Stimulated activated CD8-positive, alpha-beta memory T cell treated with anti-CD3 and anti-CD28 coated beads, Interleukin-4, amount 100 ng/mL, for 4 hours (primary cell): Measurements from ENCODE around the gene HSPB3.
"Not testable (repeated sequence)": the region's sequence is repeated elsewhere in the genome, so short reads cannot be mapped to it uniquely, and the experiment has no call there.

Experiments used
- DNase-seq, 2 donors: peaks; one replicate each; pipeline ENCODE4 v3.0.0-alpha.2; 2020; ENCODE audit warnings: low read depth in 2 of 2, low spot score in 1 of 2

Gene HSPB3

GRCh38 chr5:54455413-54456157 lies at the start of gene HSPB3:
Gene HSPB3 (plus strand): TSS chr5:54455699. CDS start chr5:54455790, 91 bp downstream.
- DNase-seq = no peak

DNA sequence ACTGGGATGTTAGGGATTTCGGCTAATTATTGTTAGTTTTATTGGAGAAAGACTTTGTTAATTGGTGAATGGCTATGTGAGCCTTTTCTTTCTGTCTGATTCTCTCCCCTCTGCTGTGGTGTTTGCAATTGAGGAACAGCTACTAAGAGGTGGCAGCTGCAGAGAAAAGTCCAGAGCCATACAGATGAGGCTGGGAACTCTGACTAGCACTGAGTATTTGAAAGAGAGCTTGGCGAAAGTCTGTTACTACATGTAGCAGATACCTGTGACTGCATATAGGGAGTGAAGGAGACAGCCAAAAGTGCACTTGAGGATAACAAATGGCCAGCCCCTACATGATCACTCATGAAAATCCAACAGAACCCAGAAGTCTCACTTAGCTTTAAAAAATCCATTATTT lies 44.3 kb upstream of the HSPB3 start:
- DNase-seq = no peak

DNA sequence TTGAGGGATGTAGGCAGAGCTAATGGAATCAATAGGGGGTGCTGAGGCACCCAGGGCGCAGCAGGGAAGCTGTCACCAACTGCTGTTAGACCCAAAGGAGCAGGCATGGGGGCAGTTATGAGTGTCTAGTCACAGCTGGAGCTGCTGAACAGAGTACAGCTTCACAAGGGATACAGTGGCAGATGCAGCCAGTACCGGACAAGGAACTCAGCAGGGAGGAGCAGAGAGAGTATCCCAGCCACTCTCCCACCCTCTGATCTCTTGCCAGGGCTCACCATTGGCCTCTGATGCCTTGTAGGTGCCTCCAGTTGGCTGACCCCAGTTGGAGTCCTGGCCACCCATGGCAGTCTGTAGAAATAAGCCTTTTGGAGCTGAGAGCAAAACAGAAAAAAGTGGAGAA lies 42.6 kb upstream of the HSPB3 start:
- no peak for DNase-seq

- no peak for DNase-seq
Observed at GRCh38 chr5:54415147-54415546, 40.4 kb upstream of the HSPB3 start.

DNA sequence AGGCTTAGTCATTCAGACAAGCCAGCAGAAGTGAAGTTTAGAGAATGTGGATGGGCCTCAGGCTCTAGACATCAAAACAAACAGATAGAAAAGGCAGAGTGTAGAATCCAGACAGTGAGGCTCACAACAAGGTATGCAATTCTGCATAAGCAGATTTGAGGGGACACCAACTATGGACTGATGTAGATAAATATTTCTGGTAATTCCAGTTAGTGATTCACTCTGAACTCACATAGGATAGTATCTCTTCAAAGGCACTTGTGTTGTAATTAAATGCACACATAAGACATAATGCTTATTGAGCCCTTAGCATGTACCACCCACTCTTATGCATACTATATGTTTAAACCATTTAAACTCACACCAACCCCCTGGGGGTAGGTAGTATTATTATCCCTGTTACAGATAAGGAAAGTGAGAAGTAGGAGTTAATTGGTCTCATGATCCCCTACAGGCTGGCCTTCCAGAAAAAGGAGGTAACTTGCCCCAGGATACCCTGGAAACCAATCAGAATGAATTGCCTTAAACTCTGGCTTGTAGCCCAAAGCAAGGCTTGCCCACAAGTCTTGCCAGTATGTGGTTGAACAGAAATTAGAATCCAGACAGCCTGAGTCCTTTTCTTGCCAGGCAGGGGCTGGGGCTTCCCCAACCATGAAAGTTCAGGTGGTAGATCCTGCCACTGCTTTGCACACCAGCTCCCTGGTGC lies 39.5 kb upstream of the HSPB3 start:
- no peak for DNase-seq

GRCh38 chr5:54419573-54420423 lies 35.7 kb upstream of the HSPB3 start:
- DNase-seq = not testable (repeated sequence)

- DNase-seq = not testable (repeated sequence)
Observed at GRCh38 chr5:54420511-54420910, 35.0 kb upstream of the HSPB3 start.

- no peak for DNase-seq
Observed at GRCh38 chr5:54421976-54422375, 33.5 kb upstream of the HSPB3 start.

DNA sequence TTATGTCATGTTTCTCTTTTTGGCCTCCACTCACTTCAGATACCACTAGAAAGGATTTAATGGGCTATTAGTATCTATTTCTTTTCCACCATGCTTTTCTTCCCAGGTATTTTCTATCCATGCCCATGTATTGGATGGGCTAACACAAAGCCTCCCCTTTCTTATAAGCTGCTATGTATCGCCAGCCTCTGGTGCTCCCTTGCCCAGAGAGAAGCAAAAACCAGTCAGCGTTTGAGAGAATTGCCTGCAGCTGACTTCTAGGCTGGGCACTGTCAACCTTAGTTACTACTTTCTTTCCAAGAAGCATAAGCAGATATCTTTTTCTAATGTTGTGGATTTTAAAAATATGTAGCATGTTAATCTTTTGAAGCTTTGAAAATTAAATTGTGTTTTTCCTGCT lies 30.2 kb upstream of the HSPB3 start:
- DNase-seq = no peak

DNA sequence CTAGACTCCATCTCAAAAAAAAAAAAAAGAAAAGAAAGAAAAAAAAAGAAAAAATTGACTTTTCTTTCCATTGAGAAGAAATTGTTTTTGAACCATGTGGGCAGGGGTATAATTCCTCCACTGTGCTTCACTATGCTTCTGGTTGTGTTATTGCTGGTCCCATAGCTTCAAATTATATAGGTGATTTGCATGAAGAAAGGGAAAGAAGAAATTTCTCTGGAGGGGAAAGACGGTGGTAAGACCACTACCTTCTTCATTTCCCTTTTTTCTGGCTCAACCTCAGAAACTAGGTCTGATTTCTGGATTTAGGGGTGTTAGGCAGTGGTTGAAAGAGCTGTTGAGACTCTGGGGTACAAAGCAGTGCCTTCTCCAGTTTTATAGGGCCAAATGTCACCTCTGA lies 29.3 kb upstream of the HSPB3 start:
- DNase-seq = no peak

DNA sequence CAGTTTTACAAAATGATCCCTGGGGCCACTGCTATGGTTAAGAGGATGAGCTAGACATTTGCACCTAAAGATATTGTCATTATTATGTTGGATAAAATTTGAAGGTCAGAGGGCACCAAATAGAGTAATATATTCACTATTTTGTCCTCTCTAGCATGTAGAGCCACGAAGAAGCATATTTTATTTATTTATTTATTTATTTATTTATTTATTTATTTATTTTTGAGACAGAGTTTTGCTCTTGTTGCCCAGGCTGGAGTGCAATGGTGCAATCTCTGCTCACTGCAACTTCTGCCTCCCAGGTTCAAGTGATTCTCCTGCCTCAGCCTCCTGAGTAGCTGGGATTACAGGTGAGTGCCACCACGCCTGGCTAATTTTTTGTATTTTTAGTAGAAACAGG lies 20.8 kb upstream of the HSPB3 start:
- not testable (repeated sequence) for DNase-seq

DNA sequence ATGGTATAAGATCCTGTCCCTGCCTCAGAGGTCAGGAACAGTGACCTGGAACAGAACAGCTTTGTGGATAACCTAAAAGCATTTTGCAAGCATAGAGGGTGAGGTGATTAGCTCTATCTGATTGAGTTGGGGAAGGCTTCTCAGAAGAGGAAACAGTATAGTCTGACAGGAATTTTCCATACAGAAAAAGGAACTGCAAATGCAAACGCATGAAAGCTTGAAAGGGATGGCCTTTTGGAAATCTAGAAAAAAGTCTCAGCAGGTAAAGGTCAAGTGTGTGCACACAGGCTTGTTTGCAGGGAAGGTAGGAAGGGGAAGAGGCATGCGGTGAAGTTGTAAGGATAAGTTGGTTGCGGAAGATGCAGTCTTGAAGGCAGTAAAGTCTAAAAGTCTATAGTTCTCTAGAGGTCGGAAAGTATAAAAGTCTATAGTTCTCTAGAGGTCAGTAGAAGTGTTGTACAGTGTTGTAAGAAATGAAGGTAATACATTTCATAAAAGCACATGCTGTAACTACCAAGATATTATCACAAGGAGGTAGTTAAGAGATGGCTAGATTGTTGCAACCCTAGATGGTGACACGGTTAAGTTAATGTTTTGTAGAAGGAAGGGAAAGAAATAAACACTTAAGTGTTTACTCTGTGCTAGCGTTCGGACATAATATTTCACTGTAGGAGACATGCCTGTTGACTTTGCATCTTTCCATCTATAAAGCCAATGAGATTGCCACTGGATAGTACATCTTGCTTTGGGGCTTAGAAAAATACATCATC lies 16.7 kb upstream of the HSPB3 start:
- DNase-seq = no peak

GRCh38 chr5:54440456-54440893 lies 15.0 kb upstream of the HSPB3 start:
- no peak for DNase-seq

- DNase-seq = no peak
Observed at GRCh38 chr5:54442271-54442670, 13.2 kb upstream of the HSPB3 start.

- no peak for DNase-seq
Observed at GRCh38 chr5:54443270-54443669, 12.2 kb upstream of the HSPB3 start.

DNA sequence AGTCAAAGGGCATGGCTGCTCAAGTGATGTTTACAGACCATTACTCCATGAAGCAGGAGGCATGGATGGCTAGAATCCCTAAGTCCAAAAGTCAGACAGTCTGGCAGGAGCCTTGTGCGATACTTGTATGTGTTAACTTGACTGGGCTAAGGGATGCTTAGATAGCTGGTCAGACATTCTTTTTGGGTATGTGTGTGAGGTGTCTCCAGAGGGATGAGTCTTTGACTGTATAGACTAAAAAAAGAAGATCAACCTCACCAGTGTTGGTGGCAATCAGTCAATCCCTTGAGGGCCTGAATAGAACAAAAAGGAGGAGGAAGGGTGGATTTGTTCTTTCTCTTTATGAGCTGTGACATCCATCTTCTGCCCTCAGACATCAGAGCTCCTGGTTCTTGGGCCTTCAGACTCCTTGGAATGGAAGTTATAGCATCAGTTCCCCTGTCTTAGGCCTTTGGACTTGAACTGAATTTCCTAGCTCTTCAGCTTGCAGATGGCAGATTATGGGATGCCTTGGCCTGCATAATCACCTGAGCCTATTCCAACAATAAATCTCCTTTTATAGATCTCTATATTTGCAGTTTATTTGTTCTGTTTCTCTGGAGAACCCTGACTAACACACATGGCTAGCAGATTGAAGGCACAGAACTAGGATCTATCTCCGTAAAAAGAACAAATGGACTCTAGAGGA lies 9.7 kb upstream of the HSPB3 start:
- no peak for DNase-seq

GRCh38 chr5:54446379-54446732 lies 9.1 kb upstream of the HSPB3 start:
- no peak for DNase-seq

DNA sequence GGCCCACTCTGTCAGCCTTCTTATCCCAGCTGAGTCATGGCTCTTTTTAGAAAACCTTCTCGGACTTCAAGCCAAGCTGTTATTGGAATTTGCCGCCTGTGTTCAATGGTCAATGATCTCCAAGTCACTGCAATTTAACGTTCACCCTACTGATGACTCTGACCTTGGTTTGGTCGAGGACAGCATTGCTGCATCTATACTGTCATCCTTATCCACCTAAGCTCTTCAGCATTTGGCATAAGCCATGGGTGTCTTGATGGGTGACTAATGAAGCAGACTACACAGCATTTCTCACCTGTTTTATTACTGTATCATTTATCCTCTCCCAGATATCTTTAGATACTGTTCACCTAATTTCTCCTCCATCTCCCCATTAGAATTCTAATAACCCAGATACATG lies 5.6 kb upstream of the HSPB3 start:
- no peak for DNase-seq

DNA sequence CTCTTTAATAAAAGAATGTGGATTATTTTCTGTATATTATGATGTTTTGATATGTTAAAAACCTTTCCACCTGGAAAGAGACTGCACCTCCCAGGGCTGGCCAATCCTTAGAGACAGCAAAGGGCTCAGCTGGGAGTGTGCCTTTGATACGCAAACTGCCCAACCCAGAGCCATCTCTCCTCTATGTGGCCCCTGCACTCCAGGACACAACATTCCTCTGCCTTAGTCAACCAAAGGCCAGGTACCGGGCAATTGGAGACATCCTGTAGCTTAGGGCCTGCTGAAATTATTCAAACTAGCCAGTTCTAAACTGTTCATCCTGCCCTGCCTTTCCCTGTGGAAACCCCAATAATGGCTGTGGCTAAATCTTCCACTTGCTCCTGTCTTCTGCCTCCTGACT lies 5.0 kb upstream of the HSPB3 start:
- DNase-seq = no peak

DNA sequence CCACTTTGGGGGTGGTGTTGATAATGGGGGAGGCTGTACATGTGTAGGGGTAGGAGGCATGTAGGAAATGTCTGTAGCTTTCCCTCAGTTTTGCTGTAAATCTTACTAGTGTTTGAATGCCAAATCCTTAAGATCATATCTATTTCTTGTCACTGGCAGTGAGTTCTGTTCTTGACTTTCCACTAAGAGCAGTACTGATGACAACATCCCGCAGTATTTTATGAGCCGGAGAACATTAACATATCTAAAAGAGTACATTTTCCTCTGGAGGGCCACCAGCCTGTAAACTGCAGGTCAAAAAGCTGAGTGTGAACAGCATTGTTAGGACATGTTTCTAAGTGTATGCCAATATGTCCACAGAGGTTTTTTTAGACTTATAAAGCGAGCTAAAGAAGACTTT lies 2.5 kb upstream of the HSPB3 start:
- DNase-seq = no peak

DNA sequence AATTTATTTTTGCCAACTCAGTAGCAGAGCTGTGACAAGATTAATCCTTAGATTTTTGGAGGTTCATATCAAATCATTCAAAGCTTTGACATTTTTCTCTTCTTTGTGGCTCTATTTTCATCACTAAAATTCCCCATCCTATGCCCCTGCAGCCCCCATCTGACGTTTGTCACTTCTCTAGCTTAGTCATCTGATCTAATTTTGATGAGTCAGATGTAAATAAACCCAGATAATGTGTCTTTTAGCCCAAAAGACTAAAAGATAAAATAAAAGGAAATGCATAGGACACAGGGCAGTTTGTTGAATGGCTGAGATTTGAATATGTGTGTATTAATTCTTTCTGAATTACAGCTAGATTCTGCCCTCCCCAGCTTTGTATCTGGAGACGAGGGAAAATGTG lies 897 bp upstream of the HSPB3 start:
- no peak for DNase-seq
